GM18867 (cell line): ENCODE data around the gene TECPR1.

Experiments used
- ATAC-seq: cut with Tn5 transposase; IDR thresholded peaks from one replicate; pipeline ENCODE4 v1.9.1; 2021; ENCODE audit warnings: mild to moderate bottlenecking, moderate library complexity; ENCODE audit not compliant: unreplicated experiment

The TECPR1 gene

GRCh38 chr7:98211676-98212531 lies 40.1 kb downstream of the TECPR1 start:
- peak; percentile 13 for ATAC-seq

GRCh38 chr7:98211221-98211675 lies 40.8 kb downstream of the TECPR1 start, which contains the start of gene BHLHA15:
TSS of gene BHLHA15 (plus strand) at chr7:98211439. CDS start at chr7:98212310, 871 bp downstream.
- peak; percentile 53 for ATAC-seq

GRCh38 chr7:98210513-98211220 lies 41.4 kb downstream of the TECPR1 start:
- no peak for ATAC-seq

GRCh38 chr7:98209166-98209920 lies 42.7 kb downstream of the TECPR1 start:
- ATAC-seq, result no peak

- no peak for ATAC-seq
Measured at GRCh38 chr7:98206451-98207330, 45.3 kb downstream of the TECPR1 start.

- no peak for ATAC-seq
Measured at GRCh38 chr7:98205162-98205845, 46.7 kb downstream of the TECPR1 start.

- ATAC-seq, result no peak
Measured at GRCh38 chr7:98204670-98205069, 47.4 kb downstream of the TECPR1 start.

GRCh38 chr7:98203964-98204605 lies 47.9 kb downstream of the TECPR1 start:
- no peak for ATAC-seq

- peak; percentile 26 for ATAC-seq
Measured at GRCh38 chr7:98203261-98203963, 48.6 kb downstream of the TECPR1 start.

GRCh38 chr7:98202367-98203195 lies 49.5 kb downstream of the TECPR1 start:
- peak; percentile 91 for ATAC-seq

GRCh38 chr7:98200364-98200763 lies 51.7 kb downstream of the TECPR1 start:
- ATAC-seq, result peak; percentile 41

- no peak for ATAC-seq
Measured at GRCh38 chr7:98199131-98199530, 52.9 kb downstream of the TECPR1 start.

GRCh38 chr7:98196706-98197605 lies 55.1 kb downstream of the TECPR1 start:
- no peak for ATAC-seq

- ATAC-seq, result no peak
Measured at GRCh38 chr7:98194672-98195457, 57.2 kb downstream of the TECPR1 start.

- ATAC-seq, result no peak
Measured at GRCh38 chr7:98194186-98194585, 57.8 kb downstream of the TECPR1 start.
